Activated CD4-positive, alpha-beta T cell treated with anti-CD3 and anti-CD28 coated beads for 36 hours (primary cell): ENCODE results near the gene EIF2B4. TPM values are rescaled to one million over a fixed set of nuclear protein-coding genes. Genes with fewer than 3 reads are reported as not detected.

Experiments used
- total RNA-seq, 2 experiments: library from RNA; stranded (reverse); gene quantifications; one replicate each; pipeline ENCODE4 v1.2.3, GENCODE V29; 2021

EIF2B4 gene
- total RNA-seq, 2 experiments from 2014 or later: 31.0 to 39.2 TPM

Other genes starting within 250 kb of the EIF2B4 start
- under 1 TPM; 0.39 to 0.65 TPM for gene ABHD1, start 246.5 kb downstream of the EIF2B4 start, total RNA-seq
- 10 to 100 TPM; 59.7 to 59.9 TPM for gene PREB, start 235.7 kb downstream of the EIF2B4 start, total RNA-seq
- not detected for gene PRR30, start 230.9 kb downstream of the EIF2B4 start, total RNA-seq
- gene TCF23, start 221.3 kb downstream of the EIF2B4 start, total RNA-seq: under 1 TPM in 1 of 2 experiments, not detected in 1; 0.02 TPM
- gene ATRAID, start 158.3 kb downstream of the EIF2B4 start, total RNA-seq: 10 to 100 TPM; 69.9 to 83.4 TPM
- 10 to 100 TPM; 27.3 to 34.9 TPM for gene SLC5A6, start 158.1 kb downstream of the EIF2B4 start, total RNA-seq
- 100 to 1,000 TPM; 107 to 147 TPM for gene CAD, start 153.0 kb downstream of the EIF2B4 start, total RNA-seq
- gene SLC30A3, start 107.3 kb downstream of the EIF2B4 start, total RNA-seq: under 1 TPM; 0.53 to 0.86 TPM
- not detected for gene DNAJC5G, start 94.9 kb downstream of the EIF2B4 start, total RNA-seq
- under 1 TPM; 0.09 to 0.11 TPM for gene TRIM54, start 87.9 kb downstream of the EIF2B4 start, total RNA-seq
- 1 to 10 TPM; 1.4 to 1.5 TPM for gene UCN, start 61.9 kb downstream of the EIF2B4 start, total RNA-seq
- 100 to 1,000 TPM in 1 of 2 experiments, 10 to 100 TPM in 1; 93.4 to 103 TPM for gene MPV17, start 47.2 kb downstream of the EIF2B4 start, total RNA-seq
- gene GTF3C2, start 13.6 kb downstream of the EIF2B4 start, total RNA-seq: 10 to 100 TPM; 60.3 to 70.2 TPM
- gene SNX17, start 278 bp upstream of the EIF2B4 start, total RNA-seq: 10 to 100 TPM; 63.9 to 82.1 TPM
- 10 to 100 TPM in 1 of 2 experiments, 1 to 10 TPM in 1; 7.7 to 10.5 TPM for gene ZNF513, start 10.4 kb upstream of the EIF2B4 start, total RNA-seq
- 100 to 1,000 TPM; 115 to 121 TPM for gene PPM1G, start 39.3 kb upstream of the EIF2B4 start, total RNA-seq
- 10 to 100 TPM; 74.3 to 74.4 TPM for gene NRBP1, start 58.3 kb upstream of the EIF2B4 start, total RNA-seq
- gene KRTCAP3, start 72.0 kb upstream of the EIF2B4 start, total RNA-seq: 1 to 10 TPM; 4.7 to 5.9 TPM
- 1 to 10 TPM; 8.7 TPM for gene IFT172, start 119.4 kb upstream of the EIF2B4 start, total RNA-seq
- not detected for gene FNDC4, start 124.9 kb upstream of the EIF2B4 start, total RNA-seq
- not detected for gene GCKR, start 126.5 kb upstream of the EIF2B4 start, total RNA-seq
- 10 to 100 TPM; 31.8 to 34.5 TPM for gene ZNF512, start 212.7 kb upstream of the EIF2B4 start, total RNA-seq